Measurements from ENCODE around the gene NXT2. TPM values are rescaled to one million over a fixed set of nuclear protein-coding genes. Genes with fewer than 3 reads are reported as not detected.

NXT2 gene
- total and polyA plus RNA-seq, 8 donors, result 1.8 to 15.1 (median 8.3) TPM; not detected in 1

- 81 to 100% (median 92%) methylated on average over 1 to 7 of the region's 7 CpGs for WGBS, 5 donors
- Histone ChIP-seq H3K4me1 (no peaks in the 10 kb centered on the region), H3K4me3 (no peak overlapping the region), H3K9me3 (no peaks in the 10 kb centered on the region), H3K27ac (no peak overlapping the region), H3K36me3 (no peaks in the 10 kb centered on the region), H3K27me3 (peaks cover 0 to 4% (median 0%) of the 10 kb centered on the region in 3 donors)
- intact Hi-C loops (cut with DNase I; ENCODE audit: low total_unique reads), result no loop called here
- no peak for TF ChIP-seq CTCF (IDR thresholded peaks at IDR 0.05)
- TF ChIP-seq POLR2A (IDR thresholded peaks at IDR 0.05), result no peak
- TF ChIP-seq POLR2AphosphoS5 (IDR thresholded peaks at IDR 0.05), result no peak
- TF ChIP-seq EP300 (IDR thresholded peaks at IDR 0.05), result no peak
- DNase-seq, result no peak
Observed at GRCh38 chrX:109585488-109585887, 48.8 kb downstream of the NXT2 start.

- H3K27me3 ChIP-seq, result peaks cover 0 to 4% (median 0%) of the 10 kb centered on the region in 3 donors
- peak in 1 of 2 donors; percentile 8 for DNase-seq
- intact Hi-C loops (cut with DNase I; ENCODE audit: low total_unique reads), result no loop called here
- no peak overlapping the region for H3K4me3 ChIP-seq
- H3K27ac ChIP-seq, result no peak overlapping the region
- TF ChIP-seq EP300 (IDR thresholded peaks at IDR 0.05), result no peak
- TF ChIP-seq POLR2AphosphoS5 (IDR thresholded peaks at IDR 0.05), result no peak
- H3K9me3 ChIP-seq, result no peaks in the 10 kb centered on the region
- H3K4me1 ChIP-seq, result no peaks in the 10 kb centered on the region
- 66 to 76% (median 71%) methylated on average over 3 to 4 of the region's 4 CpGs for WGBS, 5 donors
- no peaks in the 10 kb centered on the region for H3K36me3 ChIP-seq
Observed at GRCh38 chrX:109590176-109590575, 53.5 kb downstream of the NXT2 start.

Other genes starting within 250 kb of the NXT2 start
- not detected for gene GUCY2F, start 54.8 kb upstream of the NXT2 start, total RNA-seq
- not detected for gene GUCY2F, start 54.8 kb upstream of the NXT2 start, polyA plus RNA-seq
- gene KCNE5, start 88.3 kb downstream of the NXT2 start, total RNA-seq, result under 1 TPM in 1 of 5 donors, not detected in 4; 0.37 TPM
- gene KCNE5, start 88.3 kb downstream of the NXT2 start, polyA plus RNA-seq, result not detected
- 10 to 100 TPM in 4 of 5 donors, 1 to 10 TPM in 1; 4.1 to 53.4 (median 31.4) TPM for gene ACSL4, start 196.4 kb downstream of the NXT2 start, total RNA-seq
- 10 to 100 TPM; 12.4 to 48.6 (median 44.3) TPM for gene ACSL4, start 196.4 kb downstream of the NXT2 start, polyA plus RNA-seq

Data from stomach (tissue), 9 donors.